ENCODE measurements around the gene CIROP.
A peak's percentile ranks its signal among the peaks of the same experiment; 100 is the strongest.

GRCh38 chr14:23068789-23069412, 35.9 kb downstream of the CIROP start:
- TF ChIP-seq, protein P1, sequence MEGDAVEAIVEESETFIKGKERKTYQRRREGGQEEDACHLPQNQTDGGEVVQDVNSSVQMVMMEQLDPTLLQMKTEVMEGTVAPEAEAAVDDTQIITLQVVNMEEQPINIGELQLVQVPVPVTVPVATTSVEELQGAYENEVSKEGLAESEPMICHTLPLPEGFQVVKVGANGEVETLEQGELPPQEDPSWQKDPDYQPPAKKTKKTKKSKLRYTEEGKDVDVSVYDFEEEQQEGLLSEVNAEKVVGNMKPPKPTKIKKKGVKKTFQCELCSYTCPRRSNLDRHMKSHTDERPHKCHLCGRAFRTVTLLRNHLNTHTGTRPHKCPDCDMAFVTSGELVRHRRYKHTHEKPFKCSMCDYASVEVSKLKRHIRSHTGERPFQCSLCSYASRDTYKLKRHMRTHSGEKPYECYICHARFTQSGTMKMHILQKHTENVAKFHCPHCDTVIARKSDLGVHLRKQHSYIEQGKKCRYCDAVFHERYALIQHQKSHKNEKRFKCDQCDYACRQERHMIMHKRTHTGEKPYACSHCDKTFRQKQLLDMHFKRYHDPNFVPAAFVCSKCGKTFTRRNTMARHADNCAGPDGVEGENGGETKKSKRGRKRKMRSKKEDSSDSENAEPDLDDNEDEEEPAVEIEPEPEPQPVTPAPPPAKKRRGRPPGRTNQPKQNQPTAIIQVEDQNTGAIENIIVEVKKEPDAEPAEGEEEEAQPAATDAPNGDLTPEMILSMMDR (conservative IDR thresholded peaks at IDR 0.05): peak; percentile 90
- TF ChIP-seq EZH2 (IDR thresholded peaks at IDR 0.05; ENCODE audit: low read depth): no peak
